ENCODE data around the gene PNMT. TPM values are rescaled to one million over a fixed set of nuclear protein-coding genes. Genes with fewer than 3 reads are reported as not detected.

Gene PNMT
- total RNA-seq, 2 donors from 2014 or later, result 14.9 to 26.2 TPM

GRCh38 chr17:39647256-39647655 lies 21.0 kb upstream of the PNMT start:
- DNase-seq (ENCODE audit: low spot score), result no peak
- Histone ChIP-seq H3K36me3 (no peaks in the 10 kb centered on the region), H3K4me1 (peaks cover 0 to 37% of the 10 kb centered on the region in 2 donors), H3K9me3 (no peaks in the 10 kb centered on the region), H3K4me3 (no peak overlapping the region), H3K27me3 (no peaks in the 10 kb centered on the region), H3K27ac (no peak overlapping the region)
- TF ChIP-seq, protein P1, sequence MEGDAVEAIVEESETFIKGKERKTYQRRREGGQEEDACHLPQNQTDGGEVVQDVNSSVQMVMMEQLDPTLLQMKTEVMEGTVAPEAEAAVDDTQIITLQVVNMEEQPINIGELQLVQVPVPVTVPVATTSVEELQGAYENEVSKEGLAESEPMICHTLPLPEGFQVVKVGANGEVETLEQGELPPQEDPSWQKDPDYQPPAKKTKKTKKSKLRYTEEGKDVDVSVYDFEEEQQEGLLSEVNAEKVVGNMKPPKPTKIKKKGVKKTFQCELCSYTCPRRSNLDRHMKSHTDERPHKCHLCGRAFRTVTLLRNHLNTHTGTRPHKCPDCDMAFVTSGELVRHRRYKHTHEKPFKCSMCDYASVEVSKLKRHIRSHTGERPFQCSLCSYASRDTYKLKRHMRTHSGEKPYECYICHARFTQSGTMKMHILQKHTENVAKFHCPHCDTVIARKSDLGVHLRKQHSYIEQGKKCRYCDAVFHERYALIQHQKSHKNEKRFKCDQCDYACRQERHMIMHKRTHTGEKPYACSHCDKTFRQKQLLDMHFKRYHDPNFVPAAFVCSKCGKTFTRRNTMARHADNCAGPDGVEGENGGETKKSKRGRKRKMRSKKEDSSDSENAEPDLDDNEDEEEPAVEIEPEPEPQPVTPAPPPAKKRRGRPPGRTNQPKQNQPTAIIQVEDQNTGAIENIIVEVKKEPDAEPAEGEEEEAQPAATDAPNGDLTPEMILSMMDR (IDR thresholded peaks at IDR 0.05), result no peak

DNA sequence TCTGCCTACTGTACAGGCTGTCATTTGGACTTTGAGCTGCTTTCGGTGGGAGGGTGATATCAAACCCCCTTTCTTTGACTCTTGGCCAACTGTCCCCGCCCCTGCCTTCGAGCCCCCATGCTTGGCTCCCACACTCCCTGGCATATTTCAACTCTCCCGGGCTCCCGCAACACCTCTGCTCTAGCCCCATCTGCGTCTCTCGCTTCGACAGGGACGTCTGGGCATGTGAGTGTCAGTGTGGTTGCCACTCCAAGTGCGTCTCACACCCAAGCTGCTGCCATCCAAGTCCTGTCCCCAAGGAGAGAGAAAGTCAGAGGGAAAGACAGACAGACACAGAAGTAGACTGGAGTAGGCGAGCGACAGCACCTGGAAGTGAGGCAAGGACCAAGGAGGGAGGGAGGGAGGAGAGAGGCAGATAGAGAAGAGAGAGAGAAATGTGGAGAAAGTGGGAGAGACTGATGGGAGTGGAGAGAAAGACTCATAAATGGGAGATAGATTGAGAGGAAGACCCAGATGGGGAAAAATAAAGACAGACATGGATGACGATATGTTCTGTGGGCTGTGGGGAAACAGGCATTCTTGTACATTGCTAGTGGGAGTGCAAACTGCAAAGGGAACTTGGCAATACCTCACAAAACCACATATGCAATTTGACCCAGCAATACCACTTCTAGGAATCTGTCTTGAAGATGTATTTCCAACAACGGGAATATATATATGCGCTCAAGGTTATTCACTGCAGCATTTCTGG lies 19.5 kb upstream of the PNMT start:
- Histone ChIP-seq H3K9me3 (no peaks in the 10 kb centered on the region), H3K36me3 (no peaks in the 10 kb centered on the region), H3K4me3 (no peak overlapping the region), H3K27me3 (no peaks in the 10 kb centered on the region), H3K27ac (no peak overlapping the region), H3K4me1 (peaks cover 0 to 36% of the 10 kb centered on the region in 2 donors)
- TF ChIP-seq, protein P1 (IDR thresholded peaks at IDR 0.05), result no peak
- no peak for DNase-seq (ENCODE audit: low spot score)

DNA sequence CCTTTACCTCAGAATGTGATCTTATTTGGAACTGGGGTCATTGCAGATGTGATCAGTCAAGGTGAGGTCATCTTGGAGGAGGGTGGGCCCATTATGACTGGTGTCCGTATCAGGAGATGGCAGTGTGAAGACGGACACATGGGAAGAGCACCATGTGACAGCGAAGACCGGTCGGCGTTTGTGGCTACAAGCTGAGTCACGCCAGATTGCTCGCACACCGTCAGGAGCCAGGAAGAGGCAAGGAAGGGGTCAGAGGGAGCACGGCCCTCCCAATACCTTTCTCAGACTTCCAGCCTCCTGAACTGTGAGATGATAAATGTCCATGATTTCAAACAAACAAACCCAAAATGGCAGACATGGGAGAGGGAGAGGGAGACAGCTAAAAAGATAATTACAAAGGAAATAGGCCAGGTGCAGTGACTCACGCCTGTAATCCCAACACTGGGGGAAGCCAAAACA lies 18.1 kb upstream of the PNMT start:
- Histone ChIP-seq H3K27me3 (no peaks in the 10 kb centered on the region), H3K36me3 (no peaks in the 10 kb centered on the region), H3K9me3 (no peaks in the 10 kb centered on the region), H3K4me3 (no peak overlapping the region), H3K27ac (no peak overlapping the region), H3K4me1 (peaks cover 0 to 40% of the 10 kb centered on the region in 2 donors)
- TF ChIP-seq, protein P1 (IDR thresholded peaks at IDR 0.05), result no peak
- no peak for DNase-seq (ENCODE audit: low spot score)

DNA sequence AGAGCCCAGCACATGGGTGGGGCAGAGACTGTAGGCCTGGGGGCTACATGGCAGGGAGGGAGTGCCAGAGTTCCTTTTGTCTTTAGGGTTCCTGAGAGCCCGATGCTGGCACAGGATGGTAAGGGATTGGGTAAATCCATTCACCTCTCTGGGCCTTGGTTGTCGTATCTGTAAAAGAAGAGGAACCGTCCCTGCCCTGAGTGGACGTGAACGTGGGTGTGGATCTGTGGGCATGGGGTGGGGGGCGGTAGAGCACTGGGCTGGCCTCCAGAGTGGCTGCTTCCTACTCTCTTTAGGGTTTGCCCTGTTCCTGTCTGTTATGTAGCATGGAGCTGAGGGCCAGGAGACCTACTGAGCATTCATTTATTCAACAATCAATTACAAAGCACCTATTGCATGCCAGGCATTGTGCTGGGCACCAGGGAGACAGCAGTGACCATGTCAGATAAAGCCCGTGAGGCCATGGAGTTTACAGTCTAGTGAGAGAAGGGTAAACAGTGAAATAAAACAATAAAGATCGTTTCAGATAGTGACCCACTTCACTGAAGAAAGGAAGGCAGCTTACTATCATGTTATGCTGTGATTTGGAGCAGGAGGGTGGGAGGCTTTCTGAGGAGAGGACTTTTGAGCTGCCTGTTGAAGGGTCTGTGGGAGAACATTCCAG lies 16.2 kb upstream of the PNMT start:
- Histone ChIP-seq H3K27ac (no peak overlapping the region), H3K27me3 (no peaks in the 10 kb centered on the region), H3K36me3 (no peaks in the 10 kb centered on the region), H3K4me3 (no peak overlapping the region), H3K4me1 (peaks cover 0 to 40% of the 10 kb centered on the region in 2 donors), H3K9me3 (no peaks in the 10 kb centered on the region)
- no peak for DNase-seq (ENCODE audit: low spot score)
- TF ChIP-seq, protein P1 (IDR thresholded peaks at IDR 0.05), result no peak

- no peak overlapping the region for H3K27ac ChIP-seq
- DNase-seq (ENCODE audit: low spot score), result no peak
- H3K27me3 ChIP-seq, result no peaks in the 10 kb centered on the region
- H3K9me3 ChIP-seq, result no peaks in the 10 kb centered on the region
- H3K4me3 ChIP-seq, result no peak overlapping the region
- TF ChIP-seq, protein P1 (IDR thresholded peaks at IDR 0.05), result no peak
- no peaks in the 10 kb centered on the region for H3K36me3 ChIP-seq
- H3K4me1 ChIP-seq, result peaks cover 0 to 36% of the 10 kb centered on the region in 2 donors
Measured at GRCh38 chr17:39652587-39653315, 15.5 kb upstream of the PNMT start.

Measured in right atrium auricular region (tissue), 2 donors.